SH-SY5Y (cell line): Measurements from ENCODE around the gene ESPL1.

Experiments
- GATA2 ChIP-seq: IDR thresholded peaks from 2 replicates; pipeline ENCODE4 v1.6.1; 2011; ENCODE audit warnings: mild to moderate bottlenecking, low read depth, low read length
- GATA3 ChIP-seq: IDR thresholded peaks from 2 replicates; pipeline ENCODE4 v1.6.1; 2011; ENCODE audit warnings: low read depth, mild to moderate bottlenecking, low read length, moderate library complexity

GRCh38 chr12:53333289-53333688 is 65.2 kb downstream of the ESPL1 start:
- TF ChIP-seq GATA2 (no peak), GATA3 (no peak)
